NB4 (cell line): ENCODE measurements around the gene KCNK18.

Experiments
- MYC ChIP-seq: IDR thresholded peaks from 2 replicates; pipeline ENCODE4 v1.6.1; 2011; ENCODE audit warnings: low read depth, low read length
- POLR2A ChIP-seq: IDR thresholded peaks from 2 replicates; pipeline ENCODE4 v1.6.1; 2011; ENCODE audit warnings: mild to moderate bottlenecking; ENCODE audit not compliant: insufficient read length; ENCODE audit errors: extremely low read depth
- TF ChIP-seq, protein P1 (sequence below): IDR thresholded peaks from one replicate; pipeline ENCODE4 v1.5.1; 2012; ENCODE audit warnings: low read depth, low read length
- TF ChIP-seq, protein P2 (sequence below): IDR thresholded peaks from 2 replicates; pipeline ENCODE4 v1.6.1; 2011; ENCODE audit warnings: low read depth, low read length

DNA sequence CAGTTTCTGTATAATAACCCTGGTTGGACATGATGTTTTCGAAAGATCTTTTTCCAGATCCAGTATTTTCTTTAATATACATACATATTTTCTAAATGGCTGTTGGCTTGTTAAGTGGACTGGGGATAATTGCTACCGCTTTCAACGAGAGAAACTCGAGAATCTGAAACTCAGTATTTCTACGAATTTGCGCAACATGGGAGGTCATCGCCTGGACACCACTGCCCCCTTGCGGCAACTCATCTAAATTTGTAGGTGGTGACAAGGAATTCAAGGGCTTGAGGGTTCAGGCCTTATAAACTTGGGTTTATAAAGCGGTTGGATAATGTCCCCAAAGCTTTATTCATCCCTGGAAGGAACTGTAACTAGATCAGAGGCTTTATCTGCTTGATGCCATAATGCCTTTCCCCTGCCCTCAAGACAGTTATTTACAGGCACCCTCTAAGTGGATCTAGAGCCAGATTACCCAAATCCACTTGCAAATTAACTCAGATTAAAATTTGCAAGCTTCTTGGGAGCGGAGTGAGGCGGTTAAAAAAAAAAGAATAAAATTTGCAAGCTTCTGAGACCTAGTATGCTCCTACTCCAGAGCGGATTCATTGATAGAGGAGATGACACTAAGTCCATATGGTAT, 21.3 kb upstream of the KCNK18 start:
- TF ChIP-seq, protein P1, sequence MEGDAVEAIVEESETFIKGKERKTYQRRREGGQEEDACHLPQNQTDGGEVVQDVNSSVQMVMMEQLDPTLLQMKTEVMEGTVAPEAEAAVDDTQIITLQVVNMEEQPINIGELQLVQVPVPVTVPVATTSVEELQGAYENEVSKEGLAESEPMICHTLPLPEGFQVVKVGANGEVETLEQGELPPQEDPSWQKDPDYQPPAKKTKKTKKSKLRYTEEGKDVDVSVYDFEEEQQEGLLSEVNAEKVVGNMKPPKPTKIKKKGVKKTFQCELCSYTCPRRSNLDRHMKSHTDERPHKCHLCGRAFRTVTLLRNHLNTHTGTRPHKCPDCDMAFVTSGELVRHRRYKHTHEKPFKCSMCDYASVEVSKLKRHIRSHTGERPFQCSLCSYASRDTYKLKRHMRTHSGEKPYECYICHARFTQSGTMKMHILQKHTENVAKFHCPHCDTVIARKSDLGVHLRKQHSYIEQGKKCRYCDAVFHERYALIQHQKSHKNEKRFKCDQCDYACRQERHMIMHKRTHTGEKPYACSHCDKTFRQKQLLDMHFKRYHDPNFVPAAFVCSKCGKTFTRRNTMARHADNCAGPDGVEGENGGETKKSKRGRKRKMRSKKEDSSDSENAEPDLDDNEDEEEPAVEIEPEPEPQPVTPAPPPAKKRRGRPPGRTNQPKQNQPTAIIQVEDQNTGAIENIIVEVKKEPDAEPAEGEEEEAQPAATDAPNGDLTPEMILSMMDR = peak; percentile 77
- no peak for TF ChIP-seq POLR2A
- TF ChIP-seq, protein P2, sequence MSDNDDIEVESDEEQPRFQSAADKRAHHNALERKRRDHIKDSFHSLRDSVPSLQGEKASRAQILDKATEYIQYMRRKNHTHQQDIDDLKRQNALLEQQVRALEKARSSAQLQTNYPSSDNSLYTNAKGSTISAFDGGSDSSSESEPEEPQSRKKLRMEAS = no peak
- no peak for TF ChIP-seq MYC
